K562 (cell line): ENCODE results near the gene GTPBP2. TPM values are rescaled to one million over a fixed set of nuclear protein-coding genes. Genes with fewer than 3 reads are reported as not detected.

Experiments used
- CREM ChIP-seq: IDR thresholded peaks from 2 replicates; pipeline ENCODE4 v1.6.1; 2014; ENCODE audit warnings: antibody characterized with exemption, low read depth
- IFI16 ChIP-seq: fragments of 250-450 bp; sonication (Bioruptor Pico); IDR thresholded peaks from 2 replicates; pipeline ENCODE4 v2.1.2; 2022; ENCODE audit warnings: mild to moderate bottlenecking, inconsistent platforms
- MTA1 ChIP-seq: fragments of 450-650 bp; IDR thresholded peaks from 2 replicates; pipeline ENCODE4 v1.6.1; 2017; ENCODE audit warnings: borderline replicate concordance
- NFRKB ChIP-seq: fragments of 450-650 bp; IDR thresholded peaks from 2 replicates; pipeline ENCODE4 v1.6.1; 2016; ENCODE audit warnings: low read depth
- RHOXF2B ChIP-seq: fragments of 250-450 bp; sonication (Bioruptor Pico); conservative IDR thresholded peaks from 2 replicates; pipeline ENCODE4 v1.5.1; 2021
- RUNX1 ChIP-seq: sonication (generic); IDR thresholded peaks from 2 replicates; pipeline ENCODE4 v1.6.1; 2016; ENCODE audit warnings: antibody characterized with exemption, low read depth
- SNRNP70 ChIP-seq: fragments of 200-400 bp; formaldehyde crosslinking; optimal IDR thresholded peaks from 2 replicates; pipeline ENCODE3; 2017; ENCODE audit warnings: low read depth, low read length
- SPI1 ChIP-seq: IDR thresholded peaks from 2 replicates; pipeline ENCODE4 v1.6.1; 2011; ENCODE audit warnings: low read depth, low read length, control low read depth, borderline replicate concordance
- SRSF9 ChIP-seq: fragments of 200-400 bp; formaldehyde crosslinking; IDR thresholded peaks from 2 replicates; pipeline ENCODE4 v1.6.1; 2017; ENCODE audit warnings: low read depth, low read length, borderline replicate concordance
- U2AF1 ChIP-seq: fragments of 200-400 bp; formaldehyde crosslinking; optimal IDR thresholded peaks from 2 replicates; pipeline ENCODE3; 2017; ENCODE audit warnings: mild to moderate bottlenecking, low read depth, low read length, moderate library complexity
- ZNF121 ChIP-seq: sonication (generic); formaldehyde crosslinking; conservative IDR thresholded peaks from 2 replicates; pipeline ENCODE4 v1.8.0; 2022; ENCODE audit warnings: missing genetic modification reagents
- ZNF282 ChIP-seq: sonication (generic); formaldehyde crosslinking; IDR thresholded peaks from 2 replicates; pipeline ENCODE4 v1.8.1; 2023; ENCODE audit warnings: missing genetic modification reagents
- ZNF561 ChIP-seq: fragments of 450-650 bp; formaldehyde crosslinking; conservative IDR thresholded peaks from 2 replicates; pipeline ENCODE4 v1.4.0; 2020; ENCODE audit warnings: mild to moderate bottlenecking, moderate library complexity
- polyA plus RNA-seq, 8 experiments: library from polyadenylated mRNA; depleted of rRNA in 4 of 8; stranded (reverse) in 5 of 8; unstranded in 3 of 8; fragments of >200 nt; fragmentation: Nextera tagmentation in 2 of 8; fragmentation: Illumina TruSeq in 1 of 8; extraction: Ambion mirVana in 2 of 8; extraction: Trizol in 1 of 8; gene quantifications; 2 replicates each; pipeline versions ENCODE4 v1.2.1 to v1.2.3, GENCODE V29; 2011 to 2014; ENCODE audit warnings: inconsistent platforms in 1 of 8, missing spikeins in 1 of 8
- total RNA-seq, 7 experiments: library from RNA; depleted of rRNA in 6 of 7; stranded (reverse); fragments of >200 nt in 6 of 7; fragmentation: Illumina TruSeq in 2 of 7; extraction: Trizol in 2 of 7; gene quantifications; 2 replicates each; pipeline versions ENCODE4 v1.2.1 to v1.2.3, GENCODE V29; 2011 to 2021; ENCODE audit warnings: low replicate concordance in 1 of 7
- TF ChIP-seq, protein P1 (sequence below), 3 experiments: fragments of 200-800 bp in 1 of 3; fragments of 250-450 bp in 1 of 3; fragments of 450-650 bp in 1 of 3; sonication (Bioruptor Pico) in 1 of 3; sonication (Bioruptor generic) in 1 of 3; formaldehyde crosslinking in 1 of 3; IDR thresholded peaks; 2 replicates each; pipeline versions ENCODE4 v1.6.1 to v1.8.0; 2016 to 2022; ENCODE audit warnings: mild to moderate bottlenecking in 2 of 3, missing genetic modification characterization in 2 of 3, missing compliant biosample characterization in 1 of 3, moderate library complexity in 1 of 3
- TF ChIP-seq, protein P2 (sequence below): fragments of 250-450 bp; sonication (Bioruptor Pico); IDR thresholded peaks from 2 replicates; pipeline ENCODE4 v1.9.0; 2021; ENCODE audit warnings: mild to moderate bottlenecking, inconsistent platforms
- TF ChIP-seq, protein P3 (sequence below), 3 experiments: fragments of 200-800 bp in 1 of 3; sonication (Bioruptor generic) in 1 of 3; sonication (generic) in 1 of 3; formaldehyde crosslinking in 1 of 3; IDR thresholded peaks; 2 replicates each; pipeline versions ENCODE4 v1.6.1 to v1.8.0; 2016 to 2022; ENCODE audit warnings: mild to moderate bottlenecking in 2 of 3, missing compliant biosample characterization in 2 of 3, missing genetic modification characterization in 2 of 3, missing genetic modification reagents in 1 of 3
- TF ChIP-seq, protein P4 (sequence below): fragments of 450-650 bp; conservative IDR thresholded peaks from 2 replicates; pipeline ENCODE4 v1.6.1; 2016; ENCODE audit warnings: missing genetic modification characterization, low read depth, mild to moderate bottlenecking, control low read depth, missing compliant biosample characterization

The GTPBP2 gene
- total and polyA plus RNA-seq, 9 of the 15 experiments (the other 6 are each of a cell fraction or from before 2014, with no cell fraction given), result 48.4 to 196 (median 111) TPM

DNA sequence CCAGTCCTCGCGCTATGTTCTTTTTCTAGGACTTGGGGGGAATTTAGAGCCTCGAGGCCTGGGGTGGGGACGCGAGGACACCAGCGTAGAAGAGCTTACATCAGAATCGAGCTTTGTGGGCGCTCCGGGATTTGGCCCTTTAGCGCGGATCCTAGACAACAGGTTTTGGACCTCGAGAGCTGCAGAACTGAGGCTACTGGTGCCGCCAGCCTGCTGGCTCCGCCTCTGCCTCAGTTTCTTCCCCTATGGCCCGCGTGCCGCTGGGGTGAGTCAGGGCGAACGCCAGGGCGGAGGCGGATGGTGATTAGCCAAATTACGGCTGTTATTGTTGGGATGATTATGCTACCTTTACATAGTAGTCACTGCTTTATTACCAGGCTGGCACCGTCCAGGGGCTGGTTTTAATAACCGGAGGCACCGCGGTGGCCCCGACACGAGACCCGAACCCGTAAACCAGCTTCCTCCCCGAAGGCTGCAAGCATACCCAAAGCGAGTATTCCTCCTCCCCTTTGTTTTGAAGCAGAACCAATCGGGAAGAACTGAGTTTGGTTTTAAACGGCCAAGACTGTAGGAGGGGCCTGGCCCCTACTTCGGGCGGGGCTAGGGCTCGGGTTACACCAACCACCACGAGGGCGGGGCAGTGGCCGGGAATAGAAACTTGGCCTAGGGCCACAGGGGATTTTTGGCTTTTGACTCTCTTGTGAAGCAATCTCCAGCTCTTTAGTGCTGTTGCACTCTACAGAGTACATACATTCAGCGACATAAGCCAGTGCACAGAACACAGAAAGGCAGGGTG is 639 bp upstream of the GTPBP2 start (continued):
- TF ChIP-seq, protein P1, sequence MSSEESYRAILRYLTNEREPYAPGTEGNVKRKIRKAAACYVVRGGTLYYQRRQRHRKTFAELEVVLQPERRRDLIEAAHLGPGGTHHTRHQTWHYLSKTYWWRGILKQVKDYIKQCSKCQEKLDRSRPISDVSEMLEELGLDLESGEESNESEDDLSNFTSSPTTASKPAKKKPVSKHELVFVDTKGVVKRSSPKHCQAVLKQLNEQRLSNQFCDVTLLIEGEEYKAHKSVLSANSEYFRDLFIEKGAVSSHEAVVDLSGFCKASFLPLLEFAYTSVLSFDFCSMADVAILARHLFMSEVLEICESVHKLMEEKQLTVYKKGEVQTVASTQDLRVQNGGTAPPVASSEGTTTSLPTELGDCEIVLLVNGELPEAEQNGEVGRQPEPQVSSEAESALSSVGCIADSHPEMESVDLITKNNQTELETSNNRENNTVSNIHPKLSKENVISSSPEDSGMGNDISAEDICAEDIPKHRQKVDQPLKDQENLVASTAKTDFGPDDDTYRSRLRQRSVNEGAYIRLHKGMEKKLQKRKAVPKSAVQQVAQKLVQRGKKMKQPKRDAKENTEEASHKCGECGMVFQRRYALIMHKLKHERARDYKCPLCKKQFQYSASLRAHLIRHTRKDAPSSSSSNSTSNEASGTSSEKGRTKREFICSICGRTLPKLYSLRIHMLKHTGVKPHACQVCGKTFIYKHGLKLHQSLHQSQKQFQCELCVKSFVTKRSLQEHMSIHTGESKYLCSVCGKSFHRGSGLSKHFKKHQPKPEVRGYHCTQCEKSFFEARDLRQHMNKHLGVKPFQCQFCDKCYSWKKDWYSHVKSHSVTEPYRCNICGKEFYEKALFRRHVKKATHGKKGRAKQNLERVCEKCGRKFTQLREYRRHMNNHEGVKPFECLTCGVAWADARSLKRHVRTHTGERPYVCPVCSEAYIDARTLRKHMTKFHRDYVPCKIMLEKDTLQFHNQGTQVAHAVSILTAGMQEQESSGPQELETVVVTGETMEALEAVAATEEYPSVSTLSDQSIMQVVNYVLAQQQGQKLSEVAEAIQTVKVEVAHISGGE (CRISPR knock-in tag; IDR thresholded peaks at IDR 0.05), result no peak; a peak in 2 of 6 replicates
- TF ChIP-seq ZNF282 (CRISPR knock-in tag) (no peak), MTA1 (no peak), SPI1 (peak; percentile 71; the same call in 1 of the 2 replicates), RHOXF2B (peak; percentile 78; the same call in 1 of the 2 replicates), CREM (peak; percentile 11; the same call in 1 of the 2 replicates), SNRNP70 (peak; percentile 64), ZNF121 (CRISPR knock-in tag) (no peak), SRSF9 (no peak), RUNX1 (no peak), U2AF1 (no peak), IFI16 (peak; percentile 8; the same call in 1 of the 2 replicates), NFRKB (peak; percentile 93), ZNF561 (CRISPR knock-in tag) (peak; percentile 62)
- TF ChIP-seq, protein P2, sequence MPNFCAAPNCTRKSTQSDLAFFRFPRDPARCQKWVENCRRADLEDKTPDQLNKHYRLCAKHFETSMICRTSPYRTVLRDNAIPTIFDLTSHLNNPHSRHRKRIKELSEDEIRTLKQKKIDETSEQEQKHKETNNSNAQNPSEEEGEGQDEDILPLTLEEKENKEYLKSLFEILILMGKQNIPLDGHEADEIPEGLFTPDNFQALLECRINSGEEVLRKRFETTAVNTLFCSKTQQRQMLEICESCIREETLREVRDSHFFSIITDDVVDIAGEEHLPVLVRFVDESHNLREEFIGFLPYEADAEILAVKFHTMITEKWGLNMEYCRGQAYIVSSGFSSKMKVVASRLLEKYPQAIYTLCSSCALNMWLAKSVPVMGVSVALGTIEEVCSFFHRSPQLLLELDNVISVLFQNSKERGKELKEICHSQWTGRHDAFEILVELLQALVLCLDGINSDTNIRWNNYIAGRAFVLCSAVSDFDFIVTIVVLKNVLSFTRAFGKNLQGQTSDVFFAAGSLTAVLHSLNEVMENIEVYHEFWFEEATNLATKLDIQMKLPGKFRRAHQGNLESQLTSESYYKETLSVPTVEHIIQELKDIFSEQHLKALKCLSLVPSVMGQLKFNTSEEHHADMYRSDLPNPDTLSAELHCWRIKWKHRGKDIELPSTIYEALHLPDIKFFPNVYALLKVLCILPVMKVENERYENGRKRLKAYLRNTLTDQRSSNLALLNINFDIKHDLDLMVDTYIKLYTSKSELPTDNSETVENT (CRISPR knock-in tag), result no peak; the same call in none of the 2 replicates
- TF ChIP-seq, protein P3, sequence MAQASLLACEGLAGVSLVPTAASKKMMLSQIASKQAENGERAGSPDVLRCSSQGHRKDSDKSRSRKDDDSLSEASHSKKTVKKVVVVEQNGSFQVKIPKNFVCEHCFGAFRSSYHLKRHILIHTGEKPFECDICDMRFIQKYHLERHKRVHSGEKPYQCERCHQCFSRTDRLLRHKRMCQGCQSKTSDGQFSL (CRISPR knock-in tag; IDR thresholded peaks at IDR 0.05), result no peak
- TF ChIP-seq, protein P3 (tag; IDR thresholded peaks at IDR 0.05), result no peak; a peak in 1 of 4 replicates
- TF ChIP-seq, protein P4, sequence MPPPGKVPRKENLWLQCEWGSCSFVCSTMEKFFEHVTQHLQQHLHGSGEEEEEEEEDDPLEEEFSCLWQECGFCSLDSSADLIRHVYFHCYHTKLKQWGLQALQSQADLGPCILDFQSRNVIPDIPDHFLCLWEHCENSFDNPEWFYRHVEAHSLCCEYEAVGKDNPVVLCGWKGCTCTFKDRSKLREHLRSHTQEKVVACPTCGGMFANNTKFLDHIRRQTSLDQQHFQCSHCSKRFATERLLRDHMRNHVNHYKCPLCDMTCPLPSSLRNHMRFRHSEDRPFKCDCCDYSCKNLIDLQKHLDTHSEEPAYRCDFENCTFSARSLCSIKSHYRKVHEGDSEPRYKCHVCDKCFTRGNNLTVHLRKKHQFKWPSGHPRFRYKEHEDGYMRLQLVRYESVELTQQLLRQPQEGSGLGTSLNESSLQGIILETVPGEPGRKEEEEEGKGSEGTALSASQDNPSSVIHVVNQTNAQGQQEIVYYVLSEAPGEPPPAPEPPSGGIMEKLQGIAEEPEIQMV (tag), result no peak
